Keratinocyte (primary cell): Measurements from ENCODE around the gene FRS3. TPM values are rescaled to one million over a fixed set of nuclear protein-coding genes. Genes with fewer than 3 reads are reported as not detected.

ENCODE experiments used
- DNase-seq: peaks from one replicate; pipeline ENCODE4 v3.0.0-alpha.2; 2011; ENCODE audit warnings: low read depth, missing footprints, low spot score
- FAIRE-seq: peaks from 2 replicates; lab custom pipeline; 2011; peaks lifted over from hg19 to GRCh38; lab: Jason Lieb, UNC
- H2AFZ ChIP-seq: 2 replicates; pipeline ENCODE4 v1.6.0; 2012; ENCODE audit warnings: low read length, control low read depth, inconsistent platforms; ENCODE audit not compliant: control insufficient read depth
- H3K27ac ChIP-seq: 2 replicates; pipeline ENCODE4 v1.5.1; 2011; ENCODE audit warnings: low read length; ENCODE audit not compliant: control insufficient read depth, insufficient read depth
- H3K27me3 ChIP-seq: 3 replicates; pipeline ENCODE4 v1.6.0; 2011; ENCODE audit warnings: low read length; ENCODE audit not compliant: control insufficient read depth, insufficient read depth; ENCODE audit errors: extremely low read depth
- H3K36me3 ChIP-seq, 2 experiments: 2 replicates in 1 of 2; 3 replicates in 1 of 2; pipeline ENCODE4 v1.5.1; 2011; ENCODE audit warnings: low read length in 2 of 2, mild to moderate bottlenecking in 1 of 2; ENCODE audit not compliant: control insufficient read depth in 2 of 2, insufficient read depth in 2 of 2; ENCODE audit errors: extremely low read depth in 1 of 2
- H3K4me1 ChIP-seq: 3 replicates; pipeline ENCODE4 v1.5.1; 2011; ENCODE audit warnings: low read length; ENCODE audit not compliant: control insufficient read depth, insufficient read depth; ENCODE audit errors: extremely low read depth
- H3K4me2 ChIP-seq: 3 replicates; pipeline ENCODE4 v1.6.0; 2011; ENCODE audit warnings: low read depth, low read length; ENCODE audit not compliant: control insufficient read depth, insufficient read depth; ENCODE audit errors: extremely low read depth
- H3K4me3 ChIP-seq, 3 experiments: fragments of 200-600 bp in 1 of 3; sonication (generic) in 1 of 3; 2 replicates in 2 of 3; 3 replicates in 1 of 3; pipeline ENCODE4 v1.5.1; 2011 to 2016; ENCODE audit warnings: low read length in 3 of 3, mild to moderate bottlenecking in 3 of 3, control low read depth in 2 of 3, inconsistent platforms in 1 of 3, low read depth in 1 of 3, mixed read lengths in 1 of 3, mixed run types in 1 of 3, moderate library complexity in 1 of 3; ENCODE audit not compliant: control insufficient read depth in 2 of 3, insufficient read depth in 2 of 3; ENCODE audit errors: extremely low read depth in 1 of 3
- H3K79me2 ChIP-seq: 2 replicates; pipeline ENCODE4 v1.6.0; 2012; ENCODE audit warnings: low read length; ENCODE audit not compliant: control insufficient read depth, insufficient read depth
- H3K9ac ChIP-seq: 3 replicates; pipeline ENCODE4 v1.6.0; 2011; ENCODE audit warnings: low read length; ENCODE audit not compliant: control insufficient read depth, insufficient read depth; ENCODE audit errors: extremely low read depth
- H3K9me1 ChIP-seq: 3 replicates; pipeline ENCODE4 v1.6.0; 2011; ENCODE audit warnings: low read length; ENCODE audit not compliant: control insufficient read depth, insufficient read depth; ENCODE audit errors: extremely low read depth
- H3K9me3 ChIP-seq: 2 replicates; pipeline ENCODE4 v1.5.1; 2012; ENCODE audit warnings: low read depth, low read length; ENCODE audit not compliant: control insufficient read depth
- H4K20me1 ChIP-seq: 3 replicates; pipeline ENCODE4 v1.6.0; 2011; ENCODE audit warnings: low read length; ENCODE audit not compliant: control insufficient read depth, insufficient read depth; ENCODE audit errors: extremely low read depth
- EZH2 ChIP-seq: IDR thresholded peaks from one replicate; pipeline ENCODE4 v1.6.1; 2012; ENCODE audit warnings: inconsistent platforms, mild to moderate bottlenecking, low read length, moderate library complexity
- dilution Hi-C: fragments of 300-500 bp; cut with MboI; formaldehyde crosslinking; loops from one replicate; pipeline ENCODE4 v1.7.0; 2020; ENCODE audit warnings: low sequenced_read_pairs; ENCODE audit not compliant: extremely low pct_ligation_motif_present
- polyA plus RNA-seq, 5 experiments: library from polyadenylated mRNA; depleted of rRNA in 3 of 5; stranded (reverse) in 3 of 5; stranded (forward) in 1 of 5; unstranded in 1 of 5; fragments of >200 nt; gene quantifications; 1 replicate in 1 of 5; 2 replicates in 3 of 5; 3 replicates in 1 of 5; pipeline versions ENCODE4 v1.2.1 to v1.2.3, GENCODE V29; 2011 to 2012; ENCODE audit warnings: missing spikeins in 2 of 5, low read depth in 1 of 5, low replicate concordance in 1 of 5
- TF ChIP-seq, protein P1 (sequence below), 3 experiments: IDR thresholded peaks in 1 of 3; conservative IDR thresholded peaks in 1 of 3; optimal IDR thresholded peaks in 1 of 3; 2 replicates in 2 of 3; 3 replicates in 1 of 3; pipeline versions ENCODE3 to v1.5.1; 2011; ENCODE audit warnings: low read length in 3 of 3, mild to moderate bottlenecking in 3 of 3, moderate library complexity in 2 of 3, control low read depth in 1 of 3, inconsistent platforms in 1 of 3; ENCODE audit not compliant: insufficient read depth in 2 of 3; ENCODE audit errors: extremely low read depth in 1 of 3

The FRS3 gene
- polyA plus RNA-seq, 1 donor (not counting 4 experiments of a cell fraction or from before 2014, with no cell fraction given) = 2.0 TPM

DNA sequence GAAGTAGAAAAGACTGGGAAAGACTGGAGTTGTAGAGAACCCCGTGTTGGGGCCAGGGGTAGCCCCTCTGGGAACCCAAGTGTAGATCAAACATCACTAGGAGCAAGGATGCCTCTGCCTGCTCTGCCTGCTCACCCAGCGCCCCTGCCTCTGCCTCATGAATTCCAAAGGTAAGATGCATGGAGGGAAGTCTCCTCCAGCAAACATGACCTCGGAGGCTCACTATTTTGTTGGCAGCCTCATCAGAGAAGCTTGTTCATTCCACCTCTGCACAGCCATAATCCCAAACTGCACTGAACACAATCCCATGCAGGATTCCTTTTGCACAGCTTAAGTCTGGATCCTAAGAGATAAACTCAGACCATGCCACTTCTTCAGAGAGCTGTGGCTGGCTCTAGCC, 4.9 kb downstream of the FRS3 start:
- FAIRE-seq (no peak), DNase-seq (no peak)
- Histone ChIP-seq H3K79me2 (no peaks in the 10 kb centered on the region), H3K4me1 (peaks cover 6% of the 10 kb centered on the region), H3K36me3 (peaks cover 15 to 26% of the 10 kb centered on the region in 2 experiments), H3K4me2 (no peak overlapping the region), H2AFZ (no peak overlapping the region), H3K27me3 (no peaks in the 10 kb centered on the region), H3K9me3 (no peaks in the 10 kb centered on the region), H4K20me1 (no peaks in the 10 kb centered on the region), H3K9ac (no peak overlapping the region), H3K9me1 (no peaks in the 10 kb centered on the region), H3K27ac (no peak overlapping the region), H3K4me3 (no peak overlapping the region)
- TF ChIP-seq EZH2 = no peak
- TF ChIP-seq, protein P1, sequence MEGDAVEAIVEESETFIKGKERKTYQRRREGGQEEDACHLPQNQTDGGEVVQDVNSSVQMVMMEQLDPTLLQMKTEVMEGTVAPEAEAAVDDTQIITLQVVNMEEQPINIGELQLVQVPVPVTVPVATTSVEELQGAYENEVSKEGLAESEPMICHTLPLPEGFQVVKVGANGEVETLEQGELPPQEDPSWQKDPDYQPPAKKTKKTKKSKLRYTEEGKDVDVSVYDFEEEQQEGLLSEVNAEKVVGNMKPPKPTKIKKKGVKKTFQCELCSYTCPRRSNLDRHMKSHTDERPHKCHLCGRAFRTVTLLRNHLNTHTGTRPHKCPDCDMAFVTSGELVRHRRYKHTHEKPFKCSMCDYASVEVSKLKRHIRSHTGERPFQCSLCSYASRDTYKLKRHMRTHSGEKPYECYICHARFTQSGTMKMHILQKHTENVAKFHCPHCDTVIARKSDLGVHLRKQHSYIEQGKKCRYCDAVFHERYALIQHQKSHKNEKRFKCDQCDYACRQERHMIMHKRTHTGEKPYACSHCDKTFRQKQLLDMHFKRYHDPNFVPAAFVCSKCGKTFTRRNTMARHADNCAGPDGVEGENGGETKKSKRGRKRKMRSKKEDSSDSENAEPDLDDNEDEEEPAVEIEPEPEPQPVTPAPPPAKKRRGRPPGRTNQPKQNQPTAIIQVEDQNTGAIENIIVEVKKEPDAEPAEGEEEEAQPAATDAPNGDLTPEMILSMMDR (optimal IDR thresholded peaks at IDR 0.05 in 1 of 3, IDR thresholded peaks at IDR 0.05 in 1 of 3, conservative IDR thresholded peaks at IDR 0.05 in 1 of 3; ENCODE audit: extremely low read depth in 1 of 3, insufficient read depth in 2 of 3, low read length in 3 of 3) = no peak
- dilution Hi-C loops = no loop called here

DNA sequence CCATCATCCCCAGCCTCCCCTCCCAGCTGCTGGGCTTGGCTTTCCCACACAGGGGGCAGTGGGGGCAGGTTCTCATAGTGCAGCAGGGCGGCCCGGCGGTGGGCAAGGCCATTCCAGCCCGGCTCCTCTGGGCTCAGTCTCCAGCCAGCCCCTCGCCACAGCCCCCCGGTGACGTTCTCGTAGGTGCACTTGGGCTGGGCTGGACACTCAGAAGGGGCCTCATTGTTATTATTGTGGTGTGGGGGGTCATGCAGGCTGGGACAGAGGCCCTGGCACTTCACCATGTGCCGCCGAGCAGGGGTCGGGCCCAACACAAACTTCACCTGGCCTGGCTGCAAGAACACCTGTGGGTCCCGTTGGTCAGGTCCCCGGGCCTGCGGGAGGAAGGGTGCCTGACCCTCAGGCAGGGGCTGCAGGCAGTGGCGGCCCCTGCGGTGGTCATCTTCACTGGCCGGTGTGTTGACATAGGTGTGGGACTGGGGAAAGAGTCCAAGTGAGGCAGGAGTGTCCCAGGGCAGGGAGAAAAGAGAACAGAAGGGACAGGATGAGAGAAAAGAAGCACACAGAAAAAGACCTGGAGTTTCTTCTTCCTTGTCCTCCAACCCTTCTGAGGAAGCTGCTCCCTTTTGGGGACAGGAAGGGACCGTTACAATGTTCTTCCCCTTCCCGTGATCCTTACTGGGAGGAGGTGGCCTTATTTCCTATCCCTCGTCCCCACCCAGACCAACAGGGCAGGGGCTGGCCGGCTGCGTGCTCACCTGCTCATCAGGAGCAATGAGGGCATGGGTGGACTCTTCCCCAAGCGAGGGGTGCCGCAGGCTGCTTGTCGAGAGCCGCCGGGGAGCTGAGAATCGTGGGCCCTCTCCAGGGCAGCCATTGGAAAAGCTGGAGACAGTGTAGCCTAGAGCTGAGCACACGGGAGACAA, 8.4 kb downstream of the FRS3 start:
- FAIRE-seq (no peak), DNase-seq (no peak)
- Histone ChIP-seq H3K9me3 (no peaks in the 10 kb centered on the region), H3K4me2 (no peak overlapping the region), H3K79me2 (no peaks in the 10 kb centered on the region), H3K9me1 (no peaks in the 10 kb centered on the region), H2AFZ (no peak overlapping the region), H3K27ac (no peak overlapping the region), H3K9ac (no peak overlapping the region), H3K36me3 (peaks cover 13 to 20% of the 10 kb centered on the region in 2 experiments), H4K20me1 (no peaks in the 10 kb centered on the region), H3K27me3 (no peaks in the 10 kb centered on the region), H3K4me1 (peaks cover 22% of the 10 kb centered on the region), H3K4me3 (no peak overlapping the region)
- TF ChIP-seq, protein P1 (optimal IDR thresholded peaks at IDR 0.05 in 1 of 3, IDR thresholded peaks at IDR 0.05 in 1 of 3, conservative IDR thresholded peaks at IDR 0.05 in 1 of 3; ENCODE audit: extremely low read depth in 1 of 3, insufficient read depth in 2 of 3, low read length in 3 of 3) = no peak
- no peak for TF ChIP-seq EZH2
- dilution Hi-C loops = no loop called here
